ENCODE measurements around the gene PARN.

- no peak for TF ChIP-seq CTCF (IDR thresholded peaks at IDR 0.05)
- TF ChIP-seq POLR2A (IDR thresholded peaks at IDR 0.05), result no peak
These were observed 230.4 kb downstream of the PARN start for GRCh38 chr16:14399378-14400284.

Data from right lobe of liver (tissue), 4 donors.